ENCODE measurements around the gene CNNM2. TPM values are rescaled to one million over a fixed set of nuclear protein-coding genes. Genes with fewer than 3 reads are reported as not detected.

The CNNM2 gene
- total RNA-seq, 3 donors from 2014 or later: 22.6 to 53.2 (median 27.3) TPM

- no peak for DNase-seq
- Histone ChIP-seq H3K36me3 (ENCODE audit: low read depth) (no peaks in the 10 kb centered on the region), H3K9me3 (no peaks in the 10 kb centered on the region), H3K4me1 (ENCODE audit: low read depth) (no peaks in the 10 kb centered on the region), H3K4me3 (no peak overlapping the region)
- no peak for ATAC-seq
- intact Hi-C loops (cut with DNase I, micrococcal nuclease): no loop called here
- TF ChIP-seq CTCF (IDR thresholded peaks at IDR 0.05): no peak
Measured at GRCh38 chr10:102946992-102947391, 28.9 kb downstream of the CNNM2 start.

GRCh38 chr10:102948176-102948575, 30.1 kb downstream of the CNNM2 start:
- no peaks in the 10 kb centered on the region for H3K9me3 ChIP-seq
- DNase-seq: no peak
- H3K4me3 ChIP-seq: no peak overlapping the region
- H3K36me3 ChIP-seq (ENCODE audit: low read depth): no peaks in the 10 kb centered on the region
- TF ChIP-seq CTCF (IDR thresholded peaks at IDR 0.05): no peak
- intact Hi-C loops (cut with DNase I, micrococcal nuclease): no loop called here
- no peaks in the 10 kb centered on the region for H3K4me1 ChIP-seq (ENCODE audit: low read depth)
- no peak for ATAC-seq

- intact Hi-C loops (cut with DNase I, micrococcal nuclease): no loop called here
- no peaks in the 10 kb centered on the region for H3K9me3 ChIP-seq
- TF ChIP-seq CTCF (IDR thresholded peaks at IDR 0.05): no peak
- H3K36me3 ChIP-seq (ENCODE audit: low read depth): no peaks in the 10 kb centered on the region
- DNase-seq (no peak), ATAC-seq (no peak)
- H3K4me3 ChIP-seq: no peak overlapping the region
- H3K4me1 ChIP-seq (ENCODE audit: low read depth): no peaks in the 10 kb centered on the region
Measured at GRCh38 chr10:102948786-102949185, 30.7 kb downstream of the CNNM2 start.

- H3K4me3 ChIP-seq: no peak overlapping the region
- no peaks in the 10 kb centered on the region for H3K4me1 ChIP-seq (ENCODE audit: low read depth)
- intact Hi-C loops (cut with DNase I, micrococcal nuclease): no loop called here
- H3K36me3 ChIP-seq (ENCODE audit: low read depth): no peaks in the 10 kb centered on the region
- no peak for ATAC-seq
- no peak for TF ChIP-seq CTCF (IDR thresholded peaks at IDR 0.05)
- DNase-seq: no peak
- H3K9me3 ChIP-seq: no peaks in the 10 kb centered on the region
Measured at GRCh38 chr10:102949916-102950315, 31.8 kb downstream of the CNNM2 start.

GRCh38 chr10:102951316-102951715, 33.2 kb downstream of the CNNM2 start:
- Histone ChIP-seq H3K4me1 (ENCODE audit: low read depth) (no peaks in the 10 kb centered on the region), H3K9me3 (no peaks in the 10 kb centered on the region), H3K36me3 (ENCODE audit: low read depth) (no peaks in the 10 kb centered on the region), H3K4me3 (no peak overlapping the region)
- no peak for DNase-seq
- intact Hi-C loops (cut with DNase I, micrococcal nuclease): no loop called here
- no peak for ATAC-seq
- TF ChIP-seq CTCF (IDR thresholded peaks at IDR 0.05): no peak

GRCh38 chr10:102959360-102959759, 41.3 kb downstream of the CNNM2 start:
- no peaks in the 10 kb centered on the region for H3K36me3 ChIP-seq (ENCODE audit: low read depth)
- H3K4me1 ChIP-seq (ENCODE audit: low read depth): peaks cover 6% of the 10 kb centered on the region
- no peaks in the 10 kb centered on the region for H3K9me3 ChIP-seq
- no peak overlapping the region for H3K4me3 ChIP-seq
- no peak for TF ChIP-seq CTCF (IDR thresholded peaks at IDR 0.05)
- DNase-seq (no peak), ATAC-seq (no peak)
- intact Hi-C loops (cut with DNase I, micrococcal nuclease): no loop called here

All from mucosa of descending colon (tissue), 3 donors.